Body of pancreas (tissue), 4 donors: ENCODE results near the gene TAF5L. TPM values are rescaled to one million over a fixed set of nuclear protein-coding genes. Genes with fewer than 3 reads are reported as not detected.

Experiments used
- ATAC-seq: fragments of 150-250 bp; one replicate; pipeline ENCODE4 v1.9.1; 2016
- DNase-seq, 4 donors: peaks; one replicate each; pipeline ENCODE4 v3.0.0-alpha.2; 2019
- H3K27ac ChIP-seq, 4 donors: fragments of 200-600 bp; sonication (generic); 1 replicate in 3 of 4; 2 replicates in 1 of 4; pipeline versions ENCODE4 v1.5.1 to v1.6.1; 2016 to 2019; ENCODE audit warnings: mild to moderate bottlenecking in 1 of 4, mixed read lengths in 1 of 4, moderate library complexity in 1 of 4
- H3K27me3 ChIP-seq, 2 donors: fragments of 200-600 bp; sonication (generic); one replicate each; pipeline ENCODE4 v1.6.0; 2016; ENCODE audit warnings: mild to moderate bottlenecking in 1 of 2
- H3K36me3 ChIP-seq, 2 donors: fragments of 200-600 bp; sonication (generic); replicated peaks in 1 of 2; 2 replicates each; pipeline ENCODE4 v1.5.1; 2016; ENCODE audit warnings: low read depth in 2 of 2; ENCODE audit not compliant: insufficient read depth in 1 of 2
- H3K4me1 ChIP-seq: fragments of 200-600 bp; sonication (generic); one replicate; pipeline ENCODE4 v1.6.0; 2016
- H3K4me3 ChIP-seq, 2 donors: fragments of 200-600 bp; sonication (generic); 1 replicate in 1 of 2; 2 replicates in 1 of 2; pipeline ENCODE4 v1.5.1; 2016 to 2019
- H3K9me3 ChIP-seq, 3 donors: fragments of 200-600 bp; sonication (generic); 1 replicate in 2 of 3; 2 replicates in 1 of 3; pipeline ENCODE4 v1.5.1; 2016
- POLR2A ChIP-seq, 3 donors: fragments of 450-650 bp; IDR thresholded peaks; one replicate each; pipeline ENCODE4 v1.6.1; 2016; ENCODE audit warnings: antibody characterized with exemption in 3 of 3, mild to moderate bottlenecking in 2 of 3
- WGBS, 2 donors: methylation state at CpG; one replicate each; pipeline ENCODE4 v1.1.5; 2017; 5-methylcytosine and 5-hydroxymethylcytosine counted together
- intact Hi-C: fragments of 100-400 bp; cut with DNase I; formaldehyde crosslinking; loops from one replicate; pipeline ENCODE4 v1.15.1; 2023
- total RNA-seq, 2 donors: library from RNA; depleted of rRNA; stranded (reverse); fragments of >200 nt; gene quantifications; one replicate each; pipeline ENCODE4 v1.1.0, GENCODE V29; 2016
- TF ChIP-seq, protein P1 (sequence below), 7 experiments: fragments of 450-650 bp in 4 of 7; fragments of 200-600 bp in 3 of 7; sonication (generic) in 3 of 7; IDR thresholded peaks; one replicate each; pipeline ENCODE4 v1.5.1; 2016 to 2019; ENCODE audit warnings: antibody characterized with exemption in 7 of 7

TAF5L gene
- total RNA-seq, 2 donors from 2014 or later: 4.6 to 6.2 TPM

GRCh38 chr1:229643996-229644745 is 18.2 kb upstream of the TAF5L start:
- intact Hi-C loops: no loop called here
- H3K27me3 ChIP-seq: no peaks in the 10 kb centered on the region
- ATAC-seq: no peak
- peaks cover 0 to 14% of the 10 kb centered on the region in 2 donors for H3K36me3 ChIP-seq
- no peak overlapping the region for H3K27ac ChIP-seq
- no peaks in the 10 kb centered on the region for H3K9me3 ChIP-seq
- no peaks in the 10 kb centered on the region for H3K4me1 ChIP-seq
- H3K4me3 ChIP-seq: no peak overlapping the region
- no peak for DNase-seq
- TF ChIP-seq POLR2A (IDR thresholded peaks at IDR 0.05): no peak
- TF ChIP-seq, protein P1, sequence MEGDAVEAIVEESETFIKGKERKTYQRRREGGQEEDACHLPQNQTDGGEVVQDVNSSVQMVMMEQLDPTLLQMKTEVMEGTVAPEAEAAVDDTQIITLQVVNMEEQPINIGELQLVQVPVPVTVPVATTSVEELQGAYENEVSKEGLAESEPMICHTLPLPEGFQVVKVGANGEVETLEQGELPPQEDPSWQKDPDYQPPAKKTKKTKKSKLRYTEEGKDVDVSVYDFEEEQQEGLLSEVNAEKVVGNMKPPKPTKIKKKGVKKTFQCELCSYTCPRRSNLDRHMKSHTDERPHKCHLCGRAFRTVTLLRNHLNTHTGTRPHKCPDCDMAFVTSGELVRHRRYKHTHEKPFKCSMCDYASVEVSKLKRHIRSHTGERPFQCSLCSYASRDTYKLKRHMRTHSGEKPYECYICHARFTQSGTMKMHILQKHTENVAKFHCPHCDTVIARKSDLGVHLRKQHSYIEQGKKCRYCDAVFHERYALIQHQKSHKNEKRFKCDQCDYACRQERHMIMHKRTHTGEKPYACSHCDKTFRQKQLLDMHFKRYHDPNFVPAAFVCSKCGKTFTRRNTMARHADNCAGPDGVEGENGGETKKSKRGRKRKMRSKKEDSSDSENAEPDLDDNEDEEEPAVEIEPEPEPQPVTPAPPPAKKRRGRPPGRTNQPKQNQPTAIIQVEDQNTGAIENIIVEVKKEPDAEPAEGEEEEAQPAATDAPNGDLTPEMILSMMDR (IDR thresholded peaks at IDR 0.05): no peak
- 85 to 90% methylated on average over 5 to 6 of the region's 6 CpGs for whole genome bisulfite sequencing, 2 donors

- H3K36me3 ChIP-seq: peaks cover 0 to 10% of the 10 kb centered on the region in 2 donors
- intact Hi-C loops: no loop called here
- H3K27ac ChIP-seq: no peak overlapping the region
- 93 to 100% methylated on average over 4 of the region's 4 CpGs for WGBS, 2 donors
- H3K4me3 ChIP-seq: no peak overlapping the region
- no peaks in the 10 kb centered on the region for H3K9me3 ChIP-seq
- no peaks in the 10 kb centered on the region for H3K27me3 ChIP-seq
- DNase-seq: no peak
- ATAC-seq: no peak
- TF ChIP-seq, protein P1 (IDR thresholded peaks at IDR 0.05): no peak
- no peak for TF ChIP-seq POLR2A (IDR thresholded peaks at IDR 0.05)
- H3K4me1 ChIP-seq: no peaks in the 10 kb centered on the region
Measured at GRCh38 chr1:229642970-229643369, 17.0 kb upstream of the TAF5L start.

DNA sequence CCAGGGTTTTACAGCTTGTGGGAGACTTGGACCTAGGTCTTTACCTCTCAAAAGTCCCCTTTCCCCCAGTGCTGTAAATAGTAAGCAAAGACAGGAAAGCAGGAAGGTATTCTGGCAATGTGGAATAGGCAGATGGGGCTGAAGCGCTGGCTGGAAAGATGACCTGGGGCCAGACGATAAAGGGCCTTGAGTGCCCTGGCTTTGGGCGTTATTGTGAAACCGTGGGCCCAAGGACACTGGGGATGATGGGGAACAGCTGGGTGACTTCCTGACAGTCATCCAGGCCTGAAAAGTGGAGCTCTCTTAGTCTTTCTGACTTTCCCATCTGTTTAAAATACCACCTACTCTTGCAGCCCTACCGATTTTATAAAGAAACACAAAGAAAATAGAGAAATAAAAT is 16.5 kb upstream of the TAF5L start:
- no peaks in the 10 kb centered on the region for H3K4me1 ChIP-seq
- 51 to 58% methylated on average over 5 of the region's 5 CpGs for WGBS, 2 donors
- TF ChIP-seq, protein P1 (IDR thresholded peaks at IDR 0.05): no peak
- TF ChIP-seq POLR2A (IDR thresholded peaks at IDR 0.05): no peak
- no peaks in the 10 kb centered on the region for H3K9me3 ChIP-seq
- intact Hi-C loops: no loop called here
- H3K4me3 ChIP-seq: no peak overlapping the region
- H3K27ac ChIP-seq: no peak overlapping the region
- no peaks in the 10 kb centered on the region for H3K27me3 ChIP-seq
- ATAC-seq (no peak), DNase-seq (no peak)
- H3K36me3 ChIP-seq: peaks cover 0 to 7% of the 10 kb centered on the region in 2 donors

GRCh38 chr1:229641306-229641705 is 15.4 kb upstream of the TAF5L start:
- no peak for DNase-seq
- intact Hi-C loops: no loop called here
- ATAC-seq: no peak
- no peak overlapping the region for H3K4me3 ChIP-seq
- no peaks in the 10 kb centered on the region for H3K4me1 ChIP-seq
- TF ChIP-seq, protein P1 (IDR thresholded peaks at IDR 0.05): no peak
- TF ChIP-seq POLR2A (IDR thresholded peaks at IDR 0.05): no peak
- H3K36me3 ChIP-seq: peaks cover 4 to 12% of the 10 kb centered on the region in 2 donors
- H3K27ac ChIP-seq: no peak overlapping the region
- WGBS, 2 donors: 96 to 100% methylated on average over 3 of the region's 3 CpGs
- H3K9me3 ChIP-seq: no peaks in the 10 kb centered on the region
- no peaks in the 10 kb centered on the region for H3K27me3 ChIP-seq

DNA sequence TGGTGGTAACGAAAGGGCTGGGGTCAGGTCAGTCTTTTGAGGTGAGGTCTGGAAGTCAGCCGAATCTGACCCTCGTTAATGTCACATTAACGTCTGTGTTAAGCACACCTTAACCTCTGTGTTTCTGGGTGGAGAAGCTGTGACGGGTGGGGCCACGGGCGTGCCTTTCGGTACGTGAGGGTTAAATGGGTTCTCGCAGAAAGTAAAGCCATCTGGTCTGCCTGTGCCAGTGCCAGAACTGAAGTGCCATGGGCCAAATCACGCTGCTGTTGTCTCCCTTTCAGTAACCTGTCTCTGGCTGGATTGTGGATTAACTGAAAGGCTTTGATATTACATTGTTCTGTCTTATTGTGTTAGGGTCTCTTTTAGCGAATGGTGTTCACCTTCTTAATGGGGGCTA is 14.5 kb upstream of the TAF5L start:
- ATAC-seq: no peak
- TF ChIP-seq, protein P1 (IDR thresholded peaks at IDR 0.05): no peak
- no peak for TF ChIP-seq POLR2A (IDR thresholded peaks at IDR 0.05)
- intact Hi-C loops: no loop called here
- Histone ChIP-seq H3K9me3 (no peaks in the 10 kb centered on the region), H3K4me3 (no peak overlapping the region), H3K27ac (no peak overlapping the region), H3K36me3 (peaks cover 4 to 15% of the 10 kb centered on the region in 2 donors), H3K27me3 (no peaks in the 10 kb centered on the region), H3K4me1 (no peaks in the 10 kb centered on the region)
- 88 to 90% methylated on average over 12 of the region's 12 CpGs for WGBS, 2 donors
- no peak for DNase-seq
